GM19351 (cell line): ENCODE measurements around the gene HOXC12.

Experiments
- ATAC-seq: cut with Tn5 transposase; IDR thresholded peaks from one replicate; pipeline ENCODE4 v1.9.1; 2021; ENCODE audit warnings: mild to moderate bottlenecking, moderate library complexity; ENCODE audit not compliant: unreplicated experiment

HOXC12 gene

GRCh38 chr12:53940443-53941014 is 14.2 kb upstream of the HOXC12 start:
- ATAC-seq = no peak

DNA sequence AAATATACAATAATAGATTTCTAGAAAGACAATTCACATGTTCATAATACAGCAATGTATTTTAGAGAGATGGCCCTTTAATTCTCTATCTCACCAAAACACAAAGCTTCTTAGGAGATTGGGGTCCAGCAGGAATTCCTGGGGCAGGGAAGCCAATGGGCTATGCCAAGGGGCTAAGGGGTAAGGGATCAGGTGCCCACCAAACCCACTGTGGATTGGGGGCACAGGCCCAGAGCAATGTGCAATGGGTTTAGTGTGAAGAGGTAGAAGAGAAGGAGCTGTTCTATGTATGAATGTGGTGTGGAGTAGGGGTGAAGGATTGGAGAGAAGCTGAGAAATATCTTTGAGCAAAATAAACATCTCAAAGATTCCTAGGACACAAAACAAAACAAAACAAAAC is 13.5 kb upstream of the HOXC12 start:
- ATAC-seq = no peak

DNA sequence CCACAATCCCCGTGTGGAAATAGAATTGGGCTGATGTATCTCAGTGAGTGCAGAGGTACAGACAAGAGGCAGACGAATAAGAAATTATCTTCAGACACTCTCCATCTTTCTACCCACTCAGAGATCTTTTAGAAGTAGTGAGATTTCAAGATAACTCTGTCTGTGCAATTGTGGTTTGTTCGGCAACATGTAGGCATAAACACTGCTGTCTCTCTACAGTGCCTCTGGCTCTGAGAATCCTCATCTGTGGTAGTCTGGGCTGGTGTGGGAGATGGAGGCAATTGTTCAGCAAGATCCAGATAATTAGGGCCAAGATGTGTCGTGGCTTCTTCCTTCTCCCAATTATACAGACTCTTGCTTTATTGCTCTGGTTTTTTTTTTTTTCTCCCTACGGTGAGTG is 13.0 kb upstream of the HOXC12 start:
- no peak for ATAC-seq

DNA sequence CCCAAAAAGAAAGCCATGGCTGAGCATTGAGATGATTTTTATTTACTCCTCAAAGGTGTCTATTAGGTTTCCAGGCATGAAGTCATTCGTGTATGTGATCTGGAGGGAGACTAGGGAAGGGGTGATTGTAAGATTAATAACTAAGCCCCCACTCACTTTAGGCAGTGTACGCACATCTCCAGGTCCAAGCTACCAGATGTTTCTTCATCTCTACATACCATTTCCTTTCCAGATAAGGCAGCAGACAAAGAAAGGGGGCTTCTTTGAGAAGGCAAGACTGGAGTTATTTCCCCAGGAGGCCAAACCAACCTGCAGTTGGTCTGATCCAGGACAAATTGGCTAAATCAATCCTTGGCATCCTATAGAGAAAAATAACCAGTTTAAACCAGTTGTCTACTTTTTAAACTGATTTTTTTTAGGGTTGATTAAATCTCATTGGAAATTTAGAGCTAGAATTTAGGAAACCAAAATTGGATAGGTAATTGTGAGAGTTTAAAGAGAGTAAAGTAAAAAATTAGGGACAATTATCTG is 12.2 kb upstream of the HOXC12 start:
- no peak for ATAC-seq

DNA sequence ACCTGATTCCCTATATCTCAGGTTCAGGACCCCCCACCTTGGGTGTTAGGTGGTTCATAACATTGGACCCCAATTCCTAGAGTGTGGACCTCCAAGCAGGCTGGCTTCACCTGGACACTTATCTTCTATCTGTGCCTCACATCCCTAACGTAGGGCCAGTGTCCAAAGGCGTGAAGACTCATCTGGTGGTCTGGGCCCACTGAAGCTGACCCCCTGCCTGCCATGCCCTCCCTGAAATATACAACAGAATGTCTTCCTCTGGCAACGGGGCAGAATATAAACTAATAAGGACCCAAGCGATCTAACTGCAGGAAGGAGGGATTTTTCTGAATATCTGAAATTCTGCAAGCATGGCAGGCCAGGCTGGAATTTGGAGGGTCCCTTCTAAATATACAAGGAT is 10.5 kb upstream of the HOXC12 start:
- no peak for ATAC-seq

DNA sequence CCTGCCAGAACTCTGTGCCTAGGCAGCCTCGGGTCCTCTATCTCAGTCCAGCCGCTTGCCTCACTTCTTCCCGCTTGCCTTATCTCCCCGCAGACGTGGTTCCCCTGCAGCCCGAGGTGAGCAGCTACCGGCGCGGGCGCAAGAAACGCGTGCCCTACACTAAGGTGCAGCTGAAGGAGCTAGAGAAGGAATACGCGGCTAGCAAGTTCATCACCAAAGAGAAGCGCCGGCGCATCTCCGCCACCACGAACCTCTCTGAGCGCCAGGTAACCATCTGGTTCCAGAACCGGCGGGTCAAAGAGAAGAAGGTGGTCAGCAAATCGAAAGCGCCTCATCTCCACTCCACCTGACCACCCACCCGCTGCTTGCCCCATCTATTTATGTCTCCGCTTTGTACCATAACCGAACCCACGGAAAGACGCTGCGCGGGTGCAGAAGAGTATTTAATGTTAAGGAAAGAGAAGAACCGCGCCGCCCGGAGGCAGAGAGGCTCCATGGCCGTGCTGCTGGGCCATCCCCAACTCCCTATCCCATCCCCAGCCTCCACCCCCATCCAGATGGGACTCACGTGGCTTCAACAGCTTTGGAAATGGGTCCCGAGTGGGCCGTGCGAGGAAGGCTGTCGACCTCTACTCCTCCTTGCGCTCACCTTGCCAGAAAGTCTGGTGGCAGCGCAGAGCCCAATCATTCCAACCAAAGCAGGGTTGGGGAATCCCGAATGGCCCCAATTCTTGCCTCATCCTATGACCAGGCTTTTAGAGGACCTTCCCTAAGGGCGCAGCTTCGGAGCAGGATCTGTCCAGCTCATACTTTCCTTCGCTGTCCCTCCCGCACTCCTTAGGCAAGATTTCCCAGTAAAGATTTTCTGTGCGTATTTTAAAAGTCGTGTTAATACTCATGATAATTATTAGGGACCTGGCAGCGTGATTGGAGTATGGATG is 9.5 kb upstream of the HOXC12 start:
- ATAC-seq = no peak

- ATAC-seq = no peak
These were observed 7.0 kb upstream of the HOXC12 start for GRCh38 chr12:53947743-53948142.

- ATAC-seq = no peak
These were observed 5.8 kb upstream of the HOXC12 start for GRCh38 chr12:53948650-53949593.

DNA sequence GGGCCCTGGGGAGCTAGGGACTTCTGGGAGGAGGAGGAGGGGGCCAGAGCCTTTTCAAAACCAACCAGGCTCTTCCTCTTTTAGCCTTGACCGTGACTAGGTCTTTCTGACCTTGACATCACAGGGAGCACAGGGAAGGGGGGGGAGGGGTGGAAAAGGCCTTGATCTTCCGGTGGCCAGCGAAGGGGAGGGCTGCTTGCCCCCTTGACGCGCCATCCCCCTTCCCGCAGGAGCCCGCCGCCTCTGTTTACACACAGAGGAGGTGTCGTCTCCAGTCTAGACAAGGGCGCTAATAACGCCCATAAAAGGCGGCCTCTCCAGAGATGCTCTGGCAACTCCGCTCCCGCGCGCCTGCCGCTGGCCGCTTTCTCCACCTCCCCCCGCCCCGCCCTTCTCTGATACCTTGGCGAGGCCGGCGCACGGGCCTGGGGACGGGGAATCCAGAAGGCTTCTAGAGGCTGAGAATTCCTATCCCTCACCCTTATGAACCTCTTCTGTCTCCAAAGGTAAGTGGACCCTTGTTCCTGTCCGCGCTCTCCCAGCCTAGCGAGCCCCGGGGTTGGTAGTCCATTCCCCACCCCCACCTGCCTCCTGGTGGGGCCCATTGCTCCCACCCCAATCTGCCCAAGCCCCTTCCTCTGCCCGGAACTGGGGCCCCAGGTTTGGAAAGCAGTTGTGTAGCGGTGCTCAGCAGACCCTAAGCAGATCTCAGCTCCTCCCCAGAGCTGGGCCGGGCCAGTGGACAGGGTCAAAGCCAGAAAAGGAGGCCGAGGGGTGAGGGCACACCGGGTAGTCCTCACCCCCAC is 4.9 kb upstream of the HOXC12 start:
- ATAC-seq = no peak

- ATAC-seq = no peak
These were observed 4.3 kb upstream of the HOXC12 start for GRCh38 chr12:53950437-53950773.

GRCh38 chr12:53950789-53951576 is 3.7 kb upstream of the HOXC12 start:
- ATAC-seq = no peak

DNA sequence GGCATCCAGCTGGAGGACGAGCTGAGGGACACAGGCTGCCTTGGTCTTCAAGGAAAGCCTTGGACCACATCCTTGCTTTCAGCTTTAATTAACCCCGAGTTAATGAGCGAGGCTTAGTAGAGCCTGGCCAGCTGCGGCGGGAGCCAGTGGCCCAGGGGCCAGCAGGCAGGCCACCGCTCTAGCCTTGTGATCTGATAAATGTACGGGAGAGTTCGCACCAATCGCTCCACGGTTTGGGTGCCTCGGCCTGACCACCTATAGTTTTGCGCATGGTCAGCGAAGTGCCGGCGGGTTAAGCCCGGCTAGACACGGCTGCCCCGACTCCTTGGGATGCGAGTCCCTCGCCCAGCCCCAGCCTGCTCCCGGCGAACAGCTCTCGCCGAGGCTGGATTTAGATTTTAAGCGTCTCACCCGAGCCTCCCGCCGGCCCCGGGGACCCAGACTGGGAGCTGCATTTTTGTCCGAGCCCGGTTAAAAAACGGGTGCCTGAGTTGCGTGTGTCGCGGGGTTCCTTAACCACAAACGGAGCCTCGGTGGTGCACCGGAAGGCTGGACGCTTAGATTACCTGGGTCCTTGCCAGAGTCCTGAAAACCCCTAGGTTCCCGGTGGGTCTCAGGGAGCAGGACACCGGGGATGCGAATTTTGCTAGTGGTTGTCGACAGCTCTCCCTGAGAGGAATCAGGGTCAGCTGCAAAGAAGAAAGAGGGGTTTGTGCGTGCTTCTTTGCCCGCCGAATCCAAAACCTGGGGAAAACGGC is 2.9 kb upstream of the HOXC12 start:
- ATAC-seq = no peak

- ATAC-seq = no peak
These were observed 2.4 kb upstream of the HOXC12 start for GRCh38 chr12:53952335-53952694.

DNA sequence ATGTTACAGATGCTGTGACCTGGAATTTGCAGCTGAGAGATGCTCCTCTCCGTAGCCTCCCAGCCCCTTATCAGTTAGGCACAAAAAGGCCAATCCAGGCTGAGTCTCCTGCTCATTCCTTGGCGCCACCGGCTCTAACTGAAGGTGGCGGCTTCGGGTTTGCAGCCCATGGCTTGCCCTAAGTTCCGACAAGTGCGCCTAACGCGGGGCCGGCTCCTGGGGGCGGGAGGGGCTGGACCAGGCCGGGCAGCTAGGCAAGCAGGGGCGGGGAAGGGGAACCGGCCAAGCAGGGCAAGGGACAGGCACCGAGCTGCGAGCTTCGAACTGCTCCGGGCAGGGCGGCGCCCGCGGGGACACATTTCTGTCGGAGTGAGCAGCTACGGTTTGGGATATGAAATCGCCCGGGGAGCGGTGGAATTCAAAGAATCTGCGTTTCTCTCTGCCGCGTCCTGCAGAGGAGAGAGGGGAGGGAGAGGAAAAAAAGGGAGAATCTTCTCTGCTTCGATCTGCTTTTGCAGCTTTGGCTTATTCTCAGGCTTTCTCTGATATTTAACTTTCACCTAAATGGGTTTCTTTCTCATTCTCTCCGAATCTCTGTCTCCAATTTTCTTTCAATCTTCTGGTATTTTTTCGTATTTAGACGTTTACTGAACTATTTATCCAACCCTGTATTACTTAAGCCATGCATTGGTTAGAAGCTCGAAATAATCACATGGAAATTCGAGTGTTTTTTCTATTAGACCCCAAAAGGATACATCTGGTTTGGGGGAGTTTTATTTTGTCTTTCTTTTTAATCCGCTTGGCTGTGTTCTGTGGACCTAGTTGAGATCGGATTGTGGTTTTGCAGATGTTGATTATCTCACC is 1.6 kb upstream of the HOXC12 start:
- ATAC-seq = no peak

GRCh38 chr12:53953831-53954693 is 641 bp upstream of the HOXC12 start:
- ATAC-seq = no peak

DNA sequence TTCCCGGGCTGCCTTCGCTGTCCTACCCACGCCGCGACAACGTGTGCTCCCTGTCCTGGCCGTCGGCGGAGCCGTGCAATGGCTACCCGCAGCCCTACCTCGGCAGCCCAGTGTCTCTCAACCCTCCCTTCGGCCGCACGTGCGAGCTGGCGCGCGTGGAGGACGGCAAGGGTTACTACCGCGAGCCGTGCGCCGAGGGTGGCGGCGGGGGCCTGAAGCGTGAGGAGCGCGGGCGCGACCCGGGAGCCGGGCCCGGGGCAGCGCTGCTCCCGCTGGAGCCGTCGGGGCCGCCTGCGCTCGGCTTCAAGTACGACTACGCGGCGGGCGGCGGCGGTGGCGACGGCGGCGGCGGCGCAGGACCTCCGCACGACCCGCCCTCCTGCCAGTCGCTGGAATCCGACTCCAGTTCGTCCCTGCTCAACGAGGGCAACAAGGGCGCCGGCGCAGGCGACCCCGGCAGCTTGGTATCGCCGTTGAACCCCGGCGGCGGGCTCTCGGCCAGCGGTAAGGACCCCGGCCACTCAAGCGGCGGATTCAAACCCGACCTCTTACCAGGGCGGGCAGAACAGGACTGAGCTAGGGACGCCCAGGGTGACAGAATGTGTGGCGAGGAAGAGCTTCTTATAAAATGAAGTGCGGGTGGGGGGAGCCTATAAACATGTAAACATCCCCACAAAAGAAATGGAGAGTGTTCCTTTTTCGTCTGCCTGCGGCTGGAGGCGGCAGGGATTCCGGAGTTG is 503 bp downstream of the HOXC12 start:
- no peak for ATAC-seq
